ENCODE measurements around the gene TMEM184A.

- TF ChIP-seq CTCF (IDR thresholded peaks at IDR 0.05) (no peak), EP300 (IDR thresholded peaks at IDR 0.05) (no peak)
Observed at GRCh38 chr7:1585142-1585981, 29.4 kb upstream of the TMEM184A start.

All from sigmoid colon (tissue), 4 donors.